Skeletal muscle cell (primary cell): Measurements from ENCODE around the gene KRT31.
"Not testable (repeated sequence)": the region's sequence is repeated elsewhere in the genome, so short reads cannot be mapped to it uniquely, and the experiment has no call there.

Experiments
- DNase-seq: peaks from one replicate; pipeline ENCODE4 v3.0.0-alpha.2; 2010; ENCODE audit warnings: low read depth
- H3K4me3 ChIP-seq: 2 replicates; pipeline ENCODE4 v1.5.1; 2011; ENCODE audit warnings: low read depth, mild to moderate bottlenecking, control low read depth, low read length, moderate library complexity

Gene KRT31

GRCh38 chr17:41418116-41418860, 20.9 kb upstream of the KRT31 start:
- no peak overlapping the region for H3K4me3 ChIP-seq
- DNase-seq, result no peak

GRCh38 chr17:41417576-41418015, 20.2 kb upstream of the KRT31 start:
- DNase-seq, result no peak
- H3K4me3 ChIP-seq, result no peak overlapping the region

DNA sequence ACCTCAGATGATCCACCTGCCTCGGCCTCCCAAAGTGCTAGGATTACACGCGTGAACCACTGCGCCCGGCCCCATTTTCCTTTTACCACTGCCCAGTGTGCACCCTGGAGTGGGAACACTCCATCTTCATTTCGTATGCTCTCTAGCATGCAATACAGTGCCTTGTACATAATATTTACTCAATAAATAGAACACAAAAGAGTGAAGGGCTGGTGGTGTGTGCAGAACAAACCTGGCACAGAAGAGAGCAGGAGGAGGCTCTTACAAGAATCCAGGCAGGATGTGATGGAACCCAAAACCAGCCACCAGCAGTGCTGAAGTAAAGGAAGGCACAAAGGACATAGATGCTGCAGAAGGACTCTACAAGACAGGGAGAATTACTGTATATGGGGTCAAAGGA, 19.7 kb upstream of the KRT31 start:
- H3K4me3 ChIP-seq, result no peak overlapping the region
- no peak for DNase-seq

GRCh38 chr17:41416479-41416878, 19.1 kb upstream of the KRT31 start:
- no peak for DNase-seq
- no peak overlapping the region for H3K4me3 ChIP-seq

GRCh38 chr17:41415833-41416335, 18.5 kb upstream of the KRT31 start:
- no peak overlapping the region for H3K4me3 ChIP-seq
- DNase-seq, result no peak

- DNase-seq, result no peak
- H3K4me3 ChIP-seq, result no peak overlapping the region
Observed at GRCh38 chr17:41415411-41415810, 18.0 kb upstream of the KRT31 start.

DNA sequence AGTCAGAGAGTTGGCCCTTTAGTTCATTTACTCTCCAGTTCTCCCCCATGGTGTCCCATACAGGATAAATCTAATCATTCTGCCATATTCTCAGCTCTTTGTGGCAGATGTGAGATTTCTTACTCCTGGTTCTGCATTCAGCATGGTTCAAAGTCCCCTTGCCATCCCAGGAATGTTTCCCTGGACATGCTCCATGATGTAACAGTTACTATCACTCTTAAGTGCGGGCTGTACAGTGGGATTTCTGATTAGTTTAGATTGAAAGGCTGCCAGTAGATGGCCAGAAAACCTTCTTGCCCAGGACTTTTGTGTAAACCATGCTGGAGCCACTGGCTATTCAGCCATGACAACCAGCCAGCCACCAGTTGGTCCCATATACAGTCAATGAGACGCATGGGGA, 16.6 kb upstream of the KRT31 start:
- DNase-seq, result no peak
- H3K4me3 ChIP-seq, result no peak overlapping the region

DNA sequence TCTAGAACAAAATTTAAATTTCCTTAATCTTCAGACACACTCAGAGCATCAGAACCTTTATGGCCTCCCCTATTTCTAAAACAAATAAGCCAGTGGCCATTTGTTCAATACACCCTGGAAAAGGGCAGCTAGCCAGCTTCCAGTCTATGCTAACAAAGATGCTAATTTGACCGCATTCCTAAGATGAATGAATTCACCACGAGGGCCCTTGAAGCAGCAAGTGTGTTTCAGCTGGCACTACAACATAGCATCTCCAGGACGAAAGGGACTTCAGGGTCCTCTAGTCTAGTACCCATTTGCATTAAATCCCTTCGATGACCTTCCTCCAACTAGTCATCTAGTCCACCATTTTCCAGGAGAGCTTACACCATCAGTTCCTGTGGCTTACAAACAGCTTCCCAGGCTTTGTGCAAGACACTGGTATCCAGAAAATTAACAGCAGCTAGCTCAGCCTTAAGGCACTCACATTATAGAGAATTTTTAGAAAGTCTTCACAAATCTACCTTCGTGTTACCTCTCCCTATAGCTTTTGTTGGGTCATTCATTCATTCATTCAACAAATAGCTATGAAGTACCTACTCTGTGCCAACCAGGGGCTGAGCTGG, 16.0 kb upstream of the KRT31 start:
- H3K4me3 ChIP-seq, result no peak overlapping the region

GRCh38 chr17:41411072-41411840, 13.8 kb upstream of the KRT31 start:
- H3K4me3 ChIP-seq, result no peak overlapping the region
- no peak for DNase-seq

More for the DNA sequence above, 16.0 kb upstream of the KRT31 start:
- no peak for DNase-seq

DNA sequence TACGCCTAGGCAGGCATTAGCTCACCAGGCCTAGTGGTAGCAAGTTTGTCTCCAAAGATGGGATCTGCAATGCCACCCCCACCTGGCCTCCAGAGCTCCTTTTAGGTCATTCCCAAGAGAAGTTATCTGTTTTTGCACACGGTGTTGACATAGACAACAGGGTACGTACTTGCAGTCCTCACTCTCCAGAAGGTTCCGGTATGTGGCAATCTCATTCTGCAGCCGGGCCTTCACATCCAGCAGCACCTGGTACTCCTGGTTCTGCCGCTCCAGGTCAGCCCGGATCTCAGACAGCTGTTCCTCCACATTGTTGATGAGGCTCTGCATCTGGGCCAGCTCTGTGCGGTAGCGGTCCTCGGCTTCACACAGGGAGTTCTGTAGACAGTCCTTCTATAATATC, 9.8 kb upstream of the KRT31 start:
- H3K4me3 ChIP-seq, result no peak overlapping the region
- DNase-seq, result no peak

DNA sequence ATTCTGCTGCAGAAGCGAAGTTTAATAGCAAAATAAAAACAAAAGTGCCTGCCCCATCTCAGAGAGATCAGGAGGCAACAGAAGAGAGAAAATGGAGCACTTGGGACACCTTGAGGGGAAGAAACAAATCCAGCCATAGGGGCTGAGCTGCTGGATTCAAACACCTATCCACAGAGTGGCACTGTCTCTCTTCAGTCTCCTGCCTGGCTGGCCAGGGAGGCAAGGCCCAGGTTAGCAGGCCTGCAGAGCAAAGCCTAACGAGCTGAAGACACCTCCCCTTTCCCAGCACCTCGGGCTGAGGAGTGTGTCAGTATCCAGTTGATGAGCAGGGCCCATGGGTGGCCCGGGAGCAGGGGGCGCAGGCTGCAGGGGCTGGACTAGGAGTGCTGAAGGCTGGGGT, 8.8 kb upstream of the KRT31 start:
- DNase-seq, result no peak
- no peak overlapping the region for H3K4me3 ChIP-seq

- DNase-seq, result peak; percentile 88
- H3K4me3 ChIP-seq, result no peak overlapping the region
Observed at GRCh38 chr17:41404024-41404671, 6.7 kb upstream of the KRT31 start.

GRCh38 chr17:41403404-41404023, 6.1 kb upstream of the KRT31 start:
- H3K4me3 ChIP-seq, result no peak overlapping the region
- no peak for DNase-seq

DNA sequence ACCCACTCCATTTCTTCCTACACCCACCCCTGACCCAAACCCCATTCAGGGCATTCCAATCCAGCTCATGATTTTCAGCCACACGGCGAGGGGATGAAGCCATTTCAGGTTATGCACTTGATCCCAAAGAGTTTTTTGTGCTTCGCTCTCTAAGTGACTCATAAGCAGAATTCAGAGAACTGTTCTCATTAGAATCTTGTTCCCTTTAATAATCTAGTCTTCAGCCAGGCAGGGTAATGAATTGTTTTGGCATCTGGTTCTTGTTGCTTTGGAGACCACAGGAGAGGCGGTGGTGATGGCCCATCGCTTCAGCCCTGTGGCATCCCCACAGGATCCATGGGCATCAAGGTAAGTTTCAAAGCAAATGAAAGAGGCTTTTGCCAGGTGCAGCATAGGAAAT, 4.8 kb upstream of the KRT31 start:
- DNase-seq, result no peak
- no peak overlapping the region for H3K4me3 ChIP-seq

- no peak overlapping the region for H3K4me3 ChIP-seq
Observed at GRCh38 chr17:41396340-41396739, 1.1 kb downstream of the KRT31 start.

GRCh38 chr17:41395611-41396010, 1.8 kb downstream of the KRT31 start:
- no peak overlapping the region for H3K4me3 ChIP-seq
- no peak for DNase-seq

More at GRCh38 chr17:41396340-41396739, 1.1 kb downstream of the KRT31 start:
- no peak for DNase-seq

DNA sequence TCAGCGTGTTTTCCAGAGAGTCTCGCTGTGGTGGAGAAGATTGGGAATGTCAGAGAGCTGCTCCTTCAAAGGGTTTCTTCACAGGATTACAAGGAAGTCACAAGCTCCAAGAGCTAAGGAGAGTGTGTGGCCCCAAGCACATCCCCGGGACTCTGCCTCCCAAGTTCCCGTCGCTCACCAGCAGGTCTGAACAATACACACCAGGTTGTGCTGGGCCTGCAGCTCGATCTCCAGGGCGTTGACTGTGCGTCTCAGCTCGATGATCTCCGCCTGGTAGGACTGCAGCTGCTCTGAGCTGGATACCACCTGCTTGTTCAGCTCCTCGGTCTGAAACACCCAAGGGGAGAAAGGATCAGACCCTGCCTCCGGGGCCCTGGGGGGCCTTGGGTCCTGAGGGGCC, 2.4 kb downstream of the KRT31 start:
- DNase-seq, H3K4me3 ChIP-seq: not testable (repeated sequence)

DNA sequence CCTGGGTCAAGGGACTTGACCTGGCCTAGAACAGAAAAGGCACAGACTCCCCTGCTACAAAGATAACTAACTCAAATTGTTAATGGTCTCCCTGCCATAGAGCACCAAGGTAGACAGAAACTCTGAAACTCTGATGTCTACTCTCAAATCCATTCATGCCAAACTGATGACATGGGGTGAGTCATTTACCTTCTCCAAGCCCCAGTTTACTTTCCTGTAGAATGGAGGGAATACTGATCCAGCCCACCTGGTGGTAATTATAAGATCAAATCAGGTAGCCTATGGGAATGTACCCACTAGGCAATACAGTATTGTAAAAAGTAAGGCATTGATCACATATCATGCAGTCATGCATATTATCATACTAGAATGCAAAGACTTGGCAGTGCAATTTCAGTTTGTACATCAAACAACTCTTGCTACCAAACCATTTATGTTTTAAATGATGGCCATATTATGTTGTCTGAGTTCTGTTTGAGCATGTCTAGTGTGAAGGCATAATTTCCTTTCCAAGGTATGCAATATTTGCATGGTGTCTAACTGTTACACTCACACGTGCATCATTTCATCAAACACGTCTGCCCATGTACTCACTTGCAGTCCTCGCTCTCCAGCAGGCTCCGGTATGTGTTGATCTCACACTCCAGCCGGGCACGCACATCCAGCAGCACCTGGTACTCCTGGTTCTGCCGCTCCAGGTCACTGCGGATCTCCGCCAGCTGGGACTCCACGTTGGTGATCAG, 3.0 kb downstream of the KRT31 start:
- no peak for DNase-seq
- H3K4me3 ChIP-seq, result no peak overlapping the region

DNA sequence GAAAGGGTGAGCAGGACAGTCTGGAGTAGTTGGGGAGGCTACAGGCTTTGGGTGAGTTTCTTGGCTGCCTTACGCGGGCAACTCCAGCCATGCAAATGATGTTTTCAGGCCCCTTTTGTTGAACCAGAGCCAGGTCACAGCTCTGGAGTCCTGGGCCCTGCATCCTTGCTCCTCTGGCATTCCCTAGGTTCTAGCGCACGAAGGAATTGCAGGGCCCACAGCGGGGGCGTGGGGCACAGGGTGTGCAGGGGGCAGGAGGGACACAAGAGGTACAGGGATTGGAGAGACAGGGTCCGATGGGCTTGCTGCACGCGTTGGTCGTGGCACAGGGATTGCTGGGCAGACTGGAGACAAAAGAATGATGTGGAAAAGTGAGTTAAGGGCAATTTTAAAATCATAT, 3.6 kb downstream of the KRT31 start:
- no peak for DNase-seq
- no peak overlapping the region for H3K4me3 ChIP-seq
